Left renal pelvis (tissue), 4 donors: Measurements from ENCODE around the gene SOX9. TPM values are rescaled to one million over a fixed set of nuclear protein-coding genes. Genes with fewer than 3 reads are reported as not detected.
"Not testable (repeated sequence)": the region's sequence is repeated elsewhere in the genome, so short reads cannot be mapped to it uniquely, and the experiment has no call there.

Experiments
- DNase-seq, 4 donors: peaks; one replicate each; pipeline ENCODE4 v3.0.0-alpha.2; 2013; ENCODE audit warnings: low read depth in 4 of 4, low spot score in 3 of 4
- polyA plus RNA-seq, 4 donors: library from polyadenylated mRNA; unstranded; fragments of 120-200 nt; gene quantifications; one replicate each; pipeline ENCODE4 v1.2.1, GENCODE V29; 2013; ENCODE audit not compliant: insufficient read length in 4 of 4

Gene SOX9
- polyA plus RNA-seq, 4 donors: 17.5 to 24.5 (median 19.0) TPM

DNA sequence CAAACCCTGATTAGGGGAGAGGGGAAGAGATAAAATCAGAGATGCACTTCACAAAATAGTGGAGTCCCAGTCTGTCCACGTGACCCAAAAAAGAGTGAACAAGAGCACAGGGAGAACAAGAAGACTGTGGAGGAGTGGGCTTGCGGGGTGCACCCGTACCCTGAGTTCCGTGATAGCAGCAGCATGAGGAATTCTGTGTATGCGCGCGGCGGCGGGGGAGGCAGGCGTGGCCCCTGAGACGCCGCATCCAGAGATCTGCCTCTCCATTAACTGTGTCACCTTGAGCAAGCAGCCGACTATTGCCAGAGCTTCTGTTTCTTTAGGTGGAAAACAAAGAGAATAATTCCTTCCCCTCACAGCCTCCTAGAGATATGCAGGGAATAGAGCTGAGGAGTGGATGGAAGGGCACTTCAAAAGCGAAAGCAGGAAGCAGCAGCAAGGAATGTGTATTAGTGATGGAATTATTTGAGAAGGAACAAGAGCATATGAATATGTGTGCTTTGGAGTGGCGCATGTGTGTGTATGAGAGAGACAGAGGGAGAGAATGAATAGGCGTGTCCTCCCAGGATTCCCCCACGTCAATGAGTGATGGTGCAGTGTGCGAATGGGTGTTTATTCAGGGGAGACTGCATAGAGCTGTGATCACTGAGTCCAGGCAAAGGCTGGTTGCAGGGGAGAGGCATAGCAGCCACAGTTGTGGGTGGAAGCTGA is 10.4 kb upstream of the SOX9 start:
- DNase-seq: no peak

DNA sequence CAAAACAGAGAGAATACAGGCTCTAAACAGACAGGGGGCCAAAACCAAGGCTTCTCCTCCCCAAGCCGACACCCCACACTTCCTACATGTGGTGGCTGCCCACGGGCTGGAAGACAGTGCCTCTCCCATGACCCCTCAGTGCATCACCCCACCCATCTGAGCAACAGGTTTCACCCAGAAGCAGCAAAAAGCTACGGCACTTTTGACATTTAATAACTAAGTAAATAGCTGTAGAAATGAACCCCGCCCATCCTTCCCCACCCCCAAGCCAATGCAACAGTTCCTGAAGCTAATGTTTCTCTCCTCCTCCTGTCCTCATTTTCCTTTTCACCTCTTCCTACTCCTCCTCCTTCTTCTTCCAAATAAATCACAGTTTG is 9.9 kb upstream of the SOX9 start:
- DNase-seq: no peak

DNA sequence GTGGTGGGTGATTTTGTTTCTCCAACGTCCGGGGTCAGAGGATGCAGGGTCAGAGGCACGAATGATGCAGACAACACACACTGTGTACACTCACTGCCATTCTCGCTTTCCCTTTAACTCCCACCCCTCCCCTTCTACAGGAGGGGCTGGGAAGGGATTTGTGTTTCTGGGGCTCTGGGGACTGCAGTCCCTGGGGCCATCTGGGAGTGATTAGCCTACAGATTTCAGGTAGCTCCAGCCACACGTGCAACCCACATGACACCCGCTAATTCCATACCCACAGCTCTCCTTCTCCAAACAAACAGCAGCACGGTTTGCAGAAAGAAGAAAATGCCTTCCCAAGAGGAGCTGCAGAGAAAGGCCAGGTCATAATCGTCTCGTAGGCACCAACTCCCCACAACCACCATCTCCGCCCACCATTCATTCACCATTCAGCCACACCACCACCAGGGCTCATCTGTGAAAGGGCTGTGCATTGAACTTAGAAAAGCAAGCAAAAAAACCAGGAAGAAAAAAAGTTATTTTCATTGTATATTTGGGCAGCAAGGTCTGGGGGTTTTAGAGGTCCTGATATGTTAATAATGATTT is 9.4 kb upstream of the SOX9 start:
- no peak for DNase-seq

DNA sequence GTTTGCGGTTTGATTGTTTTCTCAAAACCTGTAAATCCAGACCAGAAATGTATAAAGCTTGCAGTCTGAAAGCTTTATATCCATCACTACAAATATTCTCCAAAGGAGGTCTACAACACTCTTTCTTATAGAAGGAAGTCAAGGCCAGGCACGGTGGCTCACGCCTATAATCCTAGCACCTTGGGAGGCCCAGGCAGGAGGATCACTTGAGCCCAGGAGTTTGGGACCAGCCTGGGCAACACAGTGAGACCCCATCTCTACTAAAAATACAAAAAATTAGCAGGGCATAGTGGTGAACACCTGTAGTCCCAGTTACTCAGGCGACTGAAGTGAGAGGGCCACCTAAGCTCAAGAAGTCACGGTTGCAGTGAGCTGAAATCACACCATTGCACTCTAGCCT is 8.9 kb upstream of the SOX9 start:
- DNase-seq: not testable (repeated sequence)

DNA sequence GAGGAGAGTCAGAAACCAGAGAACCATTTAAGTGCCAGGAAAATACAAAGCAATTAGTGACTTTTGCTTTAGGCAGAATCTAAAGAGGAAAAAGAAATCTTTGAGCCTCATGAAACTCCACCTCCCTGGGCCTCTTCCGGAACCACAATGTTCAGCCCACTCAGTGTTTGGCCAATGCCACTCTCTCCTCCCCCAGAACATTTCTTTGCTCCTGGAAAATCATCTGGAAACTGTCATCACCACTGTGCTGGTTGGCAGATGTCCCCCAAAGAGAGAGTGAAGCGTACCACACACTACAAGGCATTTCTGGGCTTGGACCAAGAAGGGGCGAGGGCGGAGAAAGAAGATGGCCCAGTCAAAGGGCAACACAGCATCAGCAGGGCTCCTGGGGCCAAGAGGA is 7.1 kb upstream of the SOX9 start:
- DNase-seq: no peak

DNA sequence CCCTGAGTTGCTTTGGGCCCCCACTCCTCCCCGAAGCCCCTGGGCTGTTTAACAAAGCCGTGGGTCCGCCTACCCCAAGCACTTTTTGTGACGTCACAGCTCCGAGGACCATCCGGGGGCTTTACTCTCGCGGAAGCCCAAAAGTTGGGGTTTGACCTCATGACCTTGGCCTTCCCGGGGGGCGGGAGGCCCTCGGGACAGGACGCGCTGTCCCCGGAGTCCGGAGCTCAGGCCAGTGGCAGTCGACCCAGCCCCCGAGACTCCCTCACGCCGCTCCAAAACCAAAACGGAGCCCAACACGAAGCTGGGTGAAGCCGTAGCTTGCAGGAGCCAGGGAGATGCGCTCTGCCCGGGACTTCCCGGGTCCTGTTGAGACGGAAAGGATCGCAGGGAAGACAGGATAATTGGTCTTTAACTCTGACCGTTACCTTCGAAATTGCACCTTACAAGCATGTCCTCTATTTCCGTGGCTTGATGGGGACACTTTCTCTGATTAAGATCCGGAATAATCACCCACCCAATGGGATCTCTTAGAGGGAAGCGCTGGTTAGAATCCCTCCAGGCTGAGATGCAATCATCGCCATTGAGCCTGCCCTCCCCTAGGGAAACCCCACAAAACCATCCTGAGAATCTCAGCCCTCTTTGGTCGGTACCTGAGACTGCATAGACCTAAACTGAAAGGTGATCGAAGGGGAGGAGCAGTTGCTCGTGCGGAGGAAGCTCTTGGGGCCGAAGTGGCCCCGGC is 4.9 kb upstream of the SOX9 start:
- DNase-seq: no peak

DNA sequence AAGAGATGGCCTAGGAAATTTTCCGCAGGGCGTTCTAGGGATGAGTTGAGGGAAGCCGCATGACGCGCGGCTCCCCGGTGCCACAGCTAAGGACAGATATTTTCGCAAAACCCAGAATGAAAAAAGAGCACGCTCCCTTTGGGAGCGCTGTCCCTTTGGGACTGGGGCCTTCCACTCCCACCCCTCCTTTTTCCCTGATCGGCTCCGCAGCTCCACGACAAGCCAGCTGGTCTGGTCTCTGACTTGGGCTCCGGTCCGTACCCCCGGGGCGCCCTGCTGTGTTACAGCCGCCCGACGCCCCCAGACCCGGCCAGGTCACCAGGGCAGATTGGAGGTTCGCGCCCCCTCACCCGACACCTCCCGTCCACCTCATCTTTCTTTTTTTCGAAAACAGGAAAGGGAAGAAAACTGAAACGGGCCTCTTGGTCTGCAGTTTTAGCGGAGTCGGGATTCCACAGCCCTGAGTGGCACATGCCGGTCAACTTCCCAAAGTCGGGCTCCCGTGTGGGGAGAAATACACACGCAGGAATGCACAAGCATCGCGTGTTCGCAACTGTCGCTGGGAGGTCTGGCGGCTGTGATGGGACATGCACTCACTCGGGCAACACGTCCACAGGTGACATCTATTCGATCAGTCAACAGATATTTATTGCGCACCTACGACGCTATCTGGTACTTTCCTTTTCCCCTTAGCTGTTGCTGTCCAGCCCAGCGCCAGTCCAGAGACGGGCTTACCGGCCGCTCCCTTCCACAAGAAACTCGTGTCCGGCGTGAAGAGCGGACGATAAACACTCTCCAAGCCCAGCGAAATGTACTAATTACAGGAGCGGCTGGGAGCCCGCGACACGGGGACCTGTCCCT is 3.9 kb upstream of the SOX9 start:
- DNase-seq: no peak

DNA sequence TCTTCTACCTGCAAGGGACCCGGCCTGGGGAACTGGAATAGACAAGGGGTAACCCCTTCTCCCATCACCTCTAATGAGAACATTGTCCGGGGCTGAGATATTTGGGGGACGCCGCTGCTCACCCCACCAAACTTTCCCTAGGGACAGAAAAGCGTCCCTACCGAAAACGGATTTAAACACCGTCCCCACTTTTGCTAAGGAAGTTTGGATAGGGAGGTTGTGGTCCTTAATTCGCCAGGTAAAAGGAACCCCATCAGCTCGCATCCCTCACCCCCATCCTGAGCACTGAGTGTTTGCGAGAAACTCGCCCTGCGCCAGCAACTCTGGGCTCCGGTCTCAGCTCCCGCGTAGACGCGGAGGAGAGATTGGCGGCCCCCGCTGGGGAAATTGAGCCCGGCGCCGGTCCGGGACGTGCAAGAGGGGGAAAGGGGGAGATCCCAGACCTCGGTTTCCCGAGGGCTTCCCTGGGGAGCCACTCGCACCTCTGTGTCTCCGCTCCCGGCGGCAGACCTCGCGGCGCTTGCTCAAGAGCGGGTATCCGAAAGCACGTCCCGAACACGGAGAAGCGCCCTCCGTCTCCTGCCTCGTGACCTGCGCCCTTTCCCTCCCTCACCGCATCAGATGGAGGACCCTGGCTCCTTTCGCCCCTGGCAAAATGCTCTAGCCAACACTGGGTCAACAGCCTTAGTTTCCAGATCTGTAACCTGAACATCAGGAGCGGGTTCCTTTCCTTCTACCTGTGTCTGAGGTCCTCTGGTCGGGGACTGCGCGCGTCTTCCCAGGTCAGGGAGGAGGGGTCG is 3.1 kb upstream of the SOX9 start:
- no peak for DNase-seq

DNA sequence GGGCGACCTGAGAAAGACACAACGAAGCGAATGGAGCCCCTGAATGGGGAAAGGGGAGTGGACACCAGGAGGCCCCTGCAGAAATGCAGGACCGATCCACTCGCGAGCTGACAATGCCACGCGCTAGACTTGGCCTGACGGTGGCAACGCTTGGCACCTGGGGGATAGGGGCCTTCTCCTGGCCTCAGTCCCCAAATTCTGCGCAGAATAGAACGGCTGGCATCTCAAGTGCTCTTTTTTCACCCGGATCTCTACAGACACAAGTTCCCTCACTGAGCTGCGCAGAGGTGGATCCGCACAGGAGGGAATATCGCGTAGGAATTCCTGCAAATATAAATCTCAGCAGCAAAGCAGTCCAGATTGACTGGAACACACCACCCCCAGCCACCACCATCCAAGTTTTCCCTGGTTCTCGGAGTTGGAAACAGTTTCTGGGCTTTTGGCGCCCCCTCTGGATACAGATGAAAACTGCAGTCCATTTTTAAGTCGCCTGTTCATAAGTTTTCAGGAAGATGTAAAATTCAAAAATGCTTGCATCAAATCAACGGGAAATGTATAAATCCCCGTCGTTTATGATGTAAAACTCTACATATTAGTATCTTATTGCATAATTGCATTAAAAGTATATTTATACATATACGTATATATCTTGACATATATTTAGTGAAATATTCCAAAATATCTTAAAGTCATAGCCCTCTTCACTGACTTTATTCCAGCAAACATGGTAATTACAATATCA is 2.3 kb upstream of the SOX9 start:
- DNase-seq: peak in 2 of 4 donors; percentile 80 to 81

DNA sequence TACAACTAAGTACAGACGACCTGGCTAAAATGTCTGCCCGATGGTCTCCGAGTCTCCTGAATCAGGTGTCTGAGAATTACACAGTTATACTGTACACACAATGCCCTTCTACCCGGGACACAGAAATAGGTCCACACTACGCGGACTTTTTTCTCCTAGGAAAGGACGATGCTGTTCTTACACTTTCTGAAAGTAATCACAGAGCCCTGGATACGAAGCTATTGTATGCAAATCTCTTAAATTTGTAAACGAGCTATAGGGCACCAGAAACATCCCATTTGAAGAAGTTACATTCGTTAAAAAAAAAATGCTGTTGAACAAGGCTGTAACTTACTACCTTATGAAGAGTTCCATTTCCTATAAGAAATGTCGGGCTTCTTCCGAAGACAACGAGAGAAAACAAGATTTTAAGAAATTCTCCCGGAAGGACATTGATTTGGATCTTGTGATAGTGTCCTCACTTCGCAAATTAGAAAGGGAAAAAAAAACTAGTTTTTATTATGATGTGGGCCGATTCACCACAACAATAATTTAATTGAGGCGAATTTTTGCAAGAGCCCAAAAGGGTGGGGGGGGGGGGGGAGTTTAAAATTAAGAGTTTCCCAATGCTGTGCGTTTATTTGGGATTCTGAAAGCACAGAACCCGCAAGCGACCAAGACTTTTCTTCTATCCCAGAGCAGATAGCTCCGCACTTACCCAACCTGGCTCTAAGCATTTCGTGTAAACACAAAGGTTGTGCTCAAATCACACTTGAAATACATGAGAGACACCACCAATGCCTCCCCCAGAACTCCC is 1.5 kb upstream of the SOX9 start:
- DNase-seq: no peak

DNA sequence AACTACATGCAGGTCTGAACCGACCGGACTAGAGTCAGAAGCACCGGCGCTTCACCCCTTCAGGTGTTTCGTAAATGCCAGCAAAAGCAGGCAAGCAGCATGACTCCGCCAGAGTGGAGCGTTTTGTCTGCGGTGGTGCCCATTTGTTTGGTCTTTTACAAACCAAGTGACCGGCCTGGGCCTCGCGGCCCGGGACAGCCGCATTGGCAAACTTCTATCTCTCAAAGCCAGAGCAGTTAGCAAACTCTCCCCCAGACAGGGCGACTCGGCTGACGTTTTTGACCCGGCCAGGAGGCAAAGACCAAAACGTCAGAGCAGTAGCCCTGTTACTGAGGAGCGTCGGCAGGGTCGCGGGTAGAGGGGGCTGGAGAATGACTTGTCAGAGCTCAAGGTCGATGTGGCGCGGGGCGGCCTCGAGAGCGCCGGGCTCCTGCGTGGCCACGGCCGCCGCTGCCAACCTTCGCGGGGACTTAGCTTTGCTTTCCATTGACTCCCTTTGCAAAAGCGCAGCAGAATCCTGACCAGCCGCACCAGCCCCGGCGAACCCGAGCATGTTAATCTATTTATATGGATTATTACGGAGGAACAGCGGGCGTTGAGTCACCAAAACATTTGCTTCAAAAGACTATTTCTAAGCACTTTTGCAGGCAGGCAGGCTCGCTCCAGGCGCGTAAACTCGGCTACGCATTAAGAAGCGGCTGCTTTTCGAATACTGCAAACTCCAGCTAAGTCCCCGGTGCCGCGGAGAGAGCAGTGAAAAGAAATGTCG is 763 bp upstream of the SOX9 start:
- no peak for DNase-seq

DNA sequence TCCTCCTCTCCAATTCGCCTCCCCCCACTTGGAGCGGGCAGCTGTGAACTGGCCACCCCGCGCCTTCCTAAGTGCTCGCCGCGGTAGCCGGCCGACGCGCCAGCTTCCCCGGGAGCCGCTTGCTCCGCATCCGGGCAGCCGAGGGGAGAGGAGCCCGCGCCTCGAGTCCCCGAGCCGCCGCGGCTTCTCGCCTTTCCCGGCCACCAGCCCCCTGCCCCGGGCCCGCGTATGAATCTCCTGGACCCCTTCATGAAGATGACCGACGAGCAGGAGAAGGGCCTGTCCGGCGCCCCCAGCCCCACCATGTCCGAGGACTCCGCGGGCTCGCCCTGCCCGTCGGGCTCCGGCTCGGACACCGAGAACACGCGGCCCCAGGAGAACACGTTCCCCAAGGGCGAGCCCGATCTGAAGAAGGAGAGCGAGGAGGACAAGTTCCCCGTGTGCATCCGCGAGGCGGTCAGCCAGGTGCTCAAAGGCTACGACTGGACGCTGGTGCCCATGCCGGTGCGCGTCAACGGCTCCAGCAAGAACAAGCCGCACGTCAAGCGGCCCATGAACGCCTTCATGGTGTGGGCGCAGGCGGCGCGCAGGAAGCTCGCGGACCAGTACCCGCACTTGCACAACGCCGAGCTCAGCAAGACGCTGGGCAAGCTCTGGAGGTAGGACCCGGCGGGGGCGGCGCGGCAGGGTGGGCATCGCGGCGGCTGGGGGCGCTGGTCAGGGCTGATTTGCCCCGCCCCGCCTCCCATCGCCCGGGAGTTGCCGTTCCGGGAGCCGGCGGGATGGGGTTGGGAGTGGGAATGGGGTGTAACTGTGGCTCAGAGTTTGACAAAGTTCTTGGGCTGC is 567 bp downstream of the SOX9 start:
- DNase-seq: no peak

DNA sequence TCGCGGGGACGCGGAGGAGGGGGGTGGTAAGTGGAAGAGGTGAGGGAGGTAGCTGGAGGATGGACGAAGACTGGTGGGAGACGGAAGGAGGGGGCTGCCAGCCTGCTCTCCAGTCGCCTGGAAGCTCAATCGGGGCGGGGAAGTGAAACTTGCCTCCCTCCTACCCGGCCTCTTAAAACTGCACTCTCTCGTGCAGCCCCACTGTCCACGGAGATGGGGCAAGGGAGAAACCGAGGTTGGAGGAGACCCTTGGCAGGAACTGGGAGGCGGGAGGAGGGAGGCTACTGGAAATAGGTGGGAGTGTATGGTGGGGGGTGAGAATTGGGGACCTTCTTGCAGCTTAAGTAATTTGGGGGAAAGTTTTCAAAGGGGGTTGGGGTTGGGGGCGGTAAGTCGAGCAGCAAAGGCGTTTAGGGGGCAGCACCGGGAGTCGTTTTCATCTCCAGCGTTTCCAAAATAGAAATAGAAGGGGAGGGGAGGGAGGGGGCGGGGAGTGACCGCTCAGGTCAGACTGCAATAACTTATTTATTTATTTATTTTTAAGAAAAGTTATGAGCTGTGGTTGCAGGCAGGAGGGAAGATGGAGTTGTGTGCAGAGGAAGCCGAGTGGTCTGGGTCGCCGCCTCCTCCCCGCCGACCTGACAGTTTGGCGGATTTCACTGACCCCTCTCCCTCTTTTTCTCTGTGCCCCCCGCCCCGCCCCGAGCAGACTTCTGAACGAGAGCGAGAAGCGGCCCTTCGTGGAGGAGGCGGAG is 1.4 kb downstream of the SOX9 start:
- DNase-seq: no peak

DNA sequence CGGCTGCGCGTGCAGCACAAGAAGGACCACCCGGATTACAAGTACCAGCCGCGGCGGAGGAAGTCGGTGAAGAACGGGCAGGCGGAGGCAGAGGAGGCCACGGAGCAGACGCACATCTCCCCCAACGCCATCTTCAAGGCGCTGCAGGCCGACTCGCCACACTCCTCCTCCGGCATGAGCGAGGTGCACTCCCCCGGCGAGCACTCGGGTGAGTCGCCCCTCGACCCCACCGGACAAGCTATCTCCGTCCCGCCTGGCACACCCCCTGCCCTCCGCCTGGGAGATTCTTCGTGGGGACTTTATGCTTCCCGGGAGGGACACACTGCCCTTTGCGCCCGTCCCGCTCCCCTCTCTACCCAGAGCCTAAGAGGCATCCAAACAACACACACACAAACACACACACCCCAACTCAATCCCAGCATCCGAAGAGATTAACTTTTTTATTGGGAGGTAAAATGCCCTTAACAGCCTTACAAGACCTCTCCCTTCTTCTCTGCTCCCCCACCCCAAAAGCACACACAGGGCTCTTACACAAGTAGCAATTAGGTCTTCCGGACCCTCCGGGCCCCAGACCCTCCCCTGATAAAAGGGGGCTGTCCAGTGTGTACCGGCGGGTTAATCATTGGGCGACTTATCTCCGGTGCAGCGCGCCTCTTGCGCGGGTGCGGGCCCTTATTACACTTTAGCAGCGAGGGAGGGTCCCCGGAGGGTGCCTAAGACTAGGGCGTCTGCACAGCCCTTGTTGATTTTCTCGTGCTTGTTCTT is 2.1 kb downstream of the SOX9 start:
- DNase-seq: no peak

DNA sequence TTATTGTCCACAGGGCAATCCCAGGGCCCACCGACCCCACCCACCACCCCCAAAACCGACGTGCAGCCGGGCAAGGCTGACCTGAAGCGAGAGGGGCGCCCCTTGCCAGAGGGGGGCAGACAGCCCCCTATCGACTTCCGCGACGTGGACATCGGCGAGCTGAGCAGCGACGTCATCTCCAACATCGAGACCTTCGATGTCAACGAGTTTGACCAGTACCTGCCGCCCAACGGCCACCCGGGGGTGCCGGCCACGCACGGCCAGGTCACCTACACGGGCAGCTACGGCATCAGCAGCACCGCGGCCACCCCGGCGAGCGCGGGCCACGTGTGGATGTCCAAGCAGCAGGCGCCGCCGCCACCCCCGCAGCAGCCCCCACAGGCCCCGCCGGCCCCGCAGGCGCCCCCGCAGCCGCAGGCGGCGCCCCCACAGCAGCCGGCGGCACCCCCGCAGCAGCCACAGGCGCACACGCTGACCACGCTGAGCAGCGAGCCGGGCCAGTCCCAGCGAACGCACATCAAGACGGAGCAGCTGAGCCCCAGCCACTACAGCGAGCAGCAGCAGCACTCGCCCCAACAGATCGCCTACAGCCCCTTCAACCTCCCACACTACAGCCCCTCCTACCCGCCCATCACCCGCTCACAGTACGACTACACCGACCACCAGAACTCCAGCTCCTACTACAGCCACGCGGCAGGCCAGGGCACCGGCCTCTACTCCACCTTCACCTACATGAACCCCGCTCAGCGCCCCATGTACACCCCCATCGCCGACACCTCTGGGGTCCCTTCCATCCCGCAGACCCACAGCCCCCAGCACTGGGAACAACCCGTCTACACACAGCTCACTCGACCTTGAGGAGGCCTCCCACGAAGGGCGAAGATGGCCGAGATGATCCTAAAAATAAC is 3.0 kb downstream of the SOX9 start:
- DNase-seq: no peak
